GM23338 (cell line): Measurements from ENCODE around the gene GPC5. TPM values are rescaled to one million over a fixed set of nuclear protein-coding genes. Genes with fewer than 3 reads are reported as not detected.

ENCODE experiments used
- ATAC-seq: fragments of 200-7000 bp; cut with Tn5 transposase; 3 replicates; pipeline ENCODE4 v1.9.1; 2020
- DNase-seq: peaks from one replicate; pipeline ENCODE4 v3.0.0-alpha.2; 2015; ENCODE audit warnings: low spot score
- H2AFZ ChIP-seq: fragments of 200-600 bp; sonication (generic); 2 replicates; pipeline ENCODE4 v1.8.0; 2016; ENCODE audit warnings: antibody characterized with exemption, mild to moderate bottlenecking, moderate library complexity
- H3F3A ChIP-seq: fragments of 200-600 bp; sonication (generic); replicated peaks from 2 replicates; pipeline ENCODE4 v1.8.0; 2017; ENCODE audit warnings: antibody characterized with exemption, mixed run types, low read depth
- H3K27ac ChIP-seq: fragments of 200-600 bp; sonication (generic); 2 replicates; pipeline ENCODE4 v1.6.1; 2016; ENCODE audit warnings: low read depth
- H3K27me3 ChIP-seq: fragments of 200-600 bp; sonication (generic); 2 replicates; pipeline ENCODE4 v1.8.0; 2016; ENCODE audit warnings: mild to moderate bottlenecking, mixed run types, moderate library complexity; ENCODE audit not compliant: insufficient read depth
- H3K36me3 ChIP-seq: fragments of 200-600 bp; sonication (generic); 2 replicates; pipeline ENCODE4 v1.8.0; 2016; ENCODE audit warnings: mild to moderate bottlenecking; ENCODE audit not compliant: insufficient read depth
- H3K4me1 ChIP-seq: fragments of 200-600 bp; sonication (generic); 2 replicates; pipeline ENCODE4 v1.8.0; 2016; ENCODE audit warnings: mild to moderate bottlenecking, moderate library complexity; ENCODE audit not compliant: insufficient read depth
- H3K4me2 ChIP-seq: fragments of 200-600 bp; sonication (generic); 2 replicates; pipeline ENCODE4 v1.7.1; 2017; ENCODE audit warnings: mixed run types
- H3K4me3 ChIP-seq: fragments of 200-600 bp; sonication (generic); 2 replicates; pipeline ENCODE4 v1.6.1; 2016; ENCODE audit warnings: mixed run types
- H3K79me2 ChIP-seq: fragments of 200-600 bp; sonication (generic); replicated peaks from 2 replicates; pipeline ENCODE4 v1.8.0; 2017; ENCODE audit warnings: mild to moderate bottlenecking; ENCODE audit not compliant: insufficient read depth
- H3K9me2 ChIP-seq: fragments of 200-600 bp; sonication (generic); 2 replicates; pipeline ENCODE4 v1.8.0; 2017; ENCODE audit not compliant: insufficient read depth
- H4K20me1 ChIP-seq: fragments of 200-600 bp; sonication (generic); replicated peaks from 2 replicates; pipeline ENCODE4 v1.8.0; 2017; ENCODE audit warnings: mild to moderate bottlenecking; ENCODE audit not compliant: insufficient read depth
- H3K27ac Mint-ChIP-seq: 2 replicates; pipeline ENCODE4 v1.8.0; 2020; ENCODE audit warnings: inconsistent platforms, mild to moderate bottlenecking, moderate library complexity, mixed read lengths
- H3K27me3 Mint-ChIP-seq: 3 replicates; pipeline ENCODE4 v1.8.0; 2022; ENCODE audit warnings: low read depth, mild to moderate bottlenecking, moderate library complexity, mixed read lengths, inconsistent platforms; ENCODE audit not compliant: insufficient read depth, poor library complexity
- H3K36me3 Mint-ChIP-seq: 3 replicates; pipeline ENCODE4 v1.8.0; 2021; ENCODE audit warnings: low read depth, mild to moderate bottlenecking, inconsistent platforms, moderate library complexity, mixed read lengths
- H3K4me1 Mint-ChIP-seq: 3 replicates; pipeline ENCODE4 v1.8.0; 2020; ENCODE audit warnings: mild to moderate bottlenecking, inconsistent platforms, mixed read lengths
- H3K4me3 Mint-ChIP-seq: 3 replicates; pipeline ENCODE4 v1.8.0; 2021; ENCODE audit warnings: moderate library complexity, mild to moderate bottlenecking, inconsistent platforms, mixed read lengths
- H3K9me3 Mint-ChIP-seq: 3 replicates; pipeline ENCODE4 v1.8.0; 2020; ENCODE audit warnings: moderate library complexity, mild to moderate bottlenecking, inconsistent platforms, mixed read lengths
- CREB1 ChIP-seq: fragments of 250-450 bp; sonication (Bioruptor Pico); IDR thresholded peaks from 2 replicates; pipeline ENCODE4 v1.5.0; 2020; ENCODE audit warnings: low read depth, mild to moderate bottlenecking, moderate library complexity
- CTCF ChIP-seq, 2 experiments: fragments of 200-600 bp in 1 of 2; sonication (generic) in 1 of 2; conservative IDR thresholded peaks; 2 replicates each; pipeline versions ENCODE4 v1.5.1 to v1.6.1; 2016 to 2017; ENCODE audit warnings: antibody characterized with exemption in 2 of 2, low read depth in 2 of 2, mild to moderate bottlenecking in 2 of 2, moderate library complexity in 1 of 2
- ETS1 ChIP-seq: IDR thresholded peaks from 2 replicates; pipeline ENCODE4 v1.6.1; 2016; ENCODE audit warnings: antibody characterized with exemption
- EZH2 ChIP-seq: fragments of 200-600 bp; sonication (generic); IDR thresholded peaks from one replicate; pipeline ENCODE4 v1.8.0; 2017; ENCODE audit warnings: antibody characterized with exemption, mild to moderate bottlenecking, low read depth; ENCODE audit not compliant: unreplicated experiment
- EZH2phosphoT487 ChIP-seq: fragments of 200-600 bp; sonication (generic); IDR thresholded peaks from one replicate; pipeline ENCODE4 v1.8.1; 2018; ENCODE audit warnings: antibody characterized with exemption; ENCODE audit not compliant: unreplicated experiment
- JUNB ChIP-seq: IDR thresholded peaks from one replicate; pipeline ENCODE4 v1.6.1; 2016; ENCODE audit warnings: antibody characterized with exemption; ENCODE audit not compliant: unreplicated experiment
- NANOG ChIP-seq: IDR thresholded peaks from 2 replicates; pipeline ENCODE4 v1.6.1; 2016; ENCODE audit warnings: antibody characterized with exemption, borderline replicate concordance
- POLR2AphosphoS5 ChIP-seq: IDR thresholded peaks from 2 replicates; pipeline ENCODE4 v1.6.1; 2016; ENCODE audit warnings: antibody characterized with exemption, low read depth
- REST ChIP-seq: IDR thresholded peaks from one replicate; pipeline ENCODE4 v1.6.1; 2018; ENCODE audit warnings: antibody characterized with exemption; ENCODE audit not compliant: unreplicated experiment
- STAT1 ChIP-seq: IDR thresholded peaks from one replicate; pipeline ENCODE4 v1.6.1; 2016; ENCODE audit warnings: antibody characterized with exemption; ENCODE audit not compliant: unreplicated experiment
- ZNF114 ChIP-seq: fragments of 250-450 bp; sonication (Bioruptor Pico); IDR thresholded peaks from 2 replicates; pipeline ENCODE4 v1.5.0; 2020; ENCODE audit warnings: mild to moderate bottlenecking, moderate library complexity
- ZNF331 ChIP-seq: fragments of 250-450 bp; sonication (Bioruptor Pico); IDR thresholded peaks from 2 replicates; pipeline ENCODE4 v1.5.0; 2020; ENCODE audit warnings: low read depth, mild to moderate bottlenecking, moderate library complexity
- ZNF462 ChIP-seq: fragments of 250-450 bp; sonication (Bioruptor Pico); IDR thresholded peaks from 2 replicates; pipeline ENCODE4 v1.5.0; 2020; ENCODE audit warnings: mild to moderate bottlenecking, moderate library complexity
- polyA plus RNA-seq: library from polyadenylated mRNA; unstranded; fragments of >200 nt; fragmentation: Nextera tagmentation; extraction: Ambion mirVana; gene quantifications from 2 replicates; pipeline ENCODE4 v1.2.1, GENCODE V29; 2016
- total RNA-seq: library from RNA; depleted of rRNA; stranded (reverse); fragments of >200 nt; shearing (Covaris generic); gene quantifications from 2 replicates; pipeline ENCODE4 v1.2.3, GENCODE V29; 2014

The GPC5 gene
- total and polyA plus RNA-seq, 2 experiments from 2014 or later = 0.95 to 1.1 TPM

GRCh38 chr13:91664039-91664438 is 265.6 kb downstream of the GPC5 start (continued):
- TF ChIP-seq ZNF114 (CRISPR knock-in tag) = no peak

- H3K27ac ChIP-seq = no peak overlapping the region
- Mint-ChIP-seq H3K27ac (no peak overlapping the region), H3K4me3 (no peak overlapping the region), H3K4me1 (no peaks in the 10 kb centered on the region), H3K9me3 (no peaks in the 10 kb centered on the region), H3K27me3 (peaks cover 2% of the 10 kb centered on the region), H3K36me3 (no peaks in the 10 kb centered on the region)
- no peaks in the 10 kb centered on the region for H3K79me2 ChIP-seq
- H3K36me3 ChIP-seq = no peaks in the 10 kb centered on the region
- no peak overlapping the region for H2AFZ ChIP-seq
- no peak overlapping the region for H3K4me2 ChIP-seq
- no peaks in the 10 kb centered on the region for H3K4me1 ChIP-seq
- no peak overlapping the region for H3K4me3 ChIP-seq
- no peaks in the 10 kb centered on the region for H3K27me3 ChIP-seq
- TF ChIP-seq ZNF462 (no peak), STAT1 (no peak), CREB1 (CRISPR knock-in tag) (no peak), REST (no peak), JUNB (no peak), NANOG (no peak), ETS1 (no peak), POLR2AphosphoS5 (no peak), EZH2phosphoT487 (no peak), CTCF (conservative IDR thresholded peaks at IDR 0.05; ENCODE audit: low read depth in 2 of 2) (no peak), EZH2 (no peak), ZNF114 (CRISPR knock-in tag) (no peak), ZNF331 (no peak)
- H3K9me2 ChIP-seq = no peaks in the 10 kb centered on the region
- H3F3A ChIP-seq = no peaks in the 10 kb centered on the region
- no peak for ATAC-seq
- no peak for DNase-seq
- H4K20me1 ChIP-seq = no peaks in the 10 kb centered on the region
Observed at GRCh38 chr13:91667486-91667885, 269.1 kb downstream of the GPC5 start.
